Tibial nerve (tissue), 4 donors: ENCODE results near the gene FAM185A. TPM values are rescaled to one million over a fixed set of nuclear protein-coding genes. Genes with fewer than 3 reads are reported as not detected.

ENCODE experiments used
- DNase-seq, 2 donors: peaks; one replicate each; pipeline ENCODE4 v3.0.0-alpha.2; 2019; ENCODE audit warnings: low spot score in 2 of 2
- H3K27ac ChIP-seq, 4 donors: fragments of 200-600 bp; sonication (generic) in 3 of 4; one replicate each; pipeline ENCODE4 v1.5.1; 2017 to 2019; ENCODE audit warnings: mild to moderate bottlenecking in 1 of 4
- H3K27me3 ChIP-seq, 2 donors: fragments of 200-600 bp; sonication (generic) in 1 of 2; one replicate each; pipeline versions ENCODE4 v1.5.1 to v1.6.0; 2017 to 2019
- H3K36me3 ChIP-seq, 3 donors: fragments of 200-600 bp; sonication (generic); one replicate each; pipeline ENCODE4 v1.5.1; 2018 to 2019
- H3K4me1 ChIP-seq, 4 donors: fragments of 200-600 bp; sonication (generic) in 3 of 4; one replicate each; pipeline ENCODE4 v1.5.1; 2017 to 2019
- H3K4me3 ChIP-seq, 4 donors: fragments of 200-600 bp; sonication (generic) in 3 of 4; one replicate each; pipeline ENCODE4 v1.5.1; 2017 to 2019; ENCODE audit warnings: mild to moderate bottlenecking in 1 of 4, moderate library complexity in 1 of 4
- H3K9me3 ChIP-seq, 4 donors: fragments of 200-600 bp; sonication (generic) in 3 of 4; one replicate each; pipeline ENCODE4 v1.5.1; 2017 to 2019
- CTCF ChIP-seq, 5 experiments: fragments of 200-600 bp in 3 of 5; fragments of 450-650 bp in 2 of 5; sonication (generic) in 3 of 5; IDR thresholded peaks; one replicate each; pipeline ENCODE4 v1.5.1; 2016 to 2019; ENCODE audit warnings: antibody characterized with exemption in 5 of 5, mild to moderate bottlenecking in 3 of 5, moderate library complexity in 2 of 5
- EP300 ChIP-seq, 2 donors: sonication (generic); formaldehyde crosslinking; IDR thresholded peaks; one replicate each; pipeline ENCODE4 v1.6.1; 2017; ENCODE audit warnings: antibody characterized with exemption in 2 of 2, mild to moderate bottlenecking in 1 of 2
- POLR2A ChIP-seq, 2 donors: fragments of 450-650 bp; IDR thresholded peaks; one replicate each; pipeline ENCODE4 v1.6.1; 2017; ENCODE audit warnings: antibody characterized with exemption in 2 of 2, mild to moderate bottlenecking in 2 of 2, moderate library complexity in 2 of 2
- WGBS, 2 donors: methylation state at CpG; one replicate each; pipeline ENCODE4 v1.1.5; 2018; 5-methylcytosine and 5-hydroxymethylcytosine counted together
- total RNA-seq, 4 donors: library from RNA; depleted of rRNA; stranded (reverse); fragments of >200 nt; gene quantifications; one replicate each; pipeline ENCODE4 v1.1.0, GENCODE V29; 2016

Gene FAM185A
- total RNA-seq, 4 donors from 2014 or later, result 18.0 to 39.3 (median 36.4) TPM

- H3K9me3 ChIP-seq, result no peaks in the 10 kb centered on the region
- no peaks in the 10 kb centered on the region for H3K27me3 ChIP-seq
- whole genome bisulfite sequencing, 2 donors, result 40% methylated on average over 8 of the region's 8 CpGs
- H3K36me3 ChIP-seq, result peaks cover 0 to 34% (median 0%) of the 10 kb centered on the region in 3 donors
- H3K4me3 ChIP-seq, result no peak overlapping the region
- no peak for TF ChIP-seq POLR2A (IDR thresholded peaks at IDR 0.05)
- TF ChIP-seq CTCF (IDR thresholded peaks at IDR 0.05), result no peak
- TF ChIP-seq EP300 (IDR thresholded peaks at IDR 0.05), result no peak
- no peak for DNase-seq
- peaks cover 0 to 16% (median 0%) of the 10 kb centered on the region in 4 donors for H3K4me1 ChIP-seq
- H3K27ac ChIP-seq, result no peak overlapping the region
Measured at GRCh38 chr7:102811942-102812678, 63.3 kb downstream of the FAM185A start.

GRCh38 chr7:102813191-102814024 lies 64.6 kb downstream of the FAM185A start:
- no peak overlapping the region for H3K27ac ChIP-seq
- no peak overlapping the region for H3K4me3 ChIP-seq
- no peaks in the 10 kb centered on the region for H3K9me3 ChIP-seq
- peaks cover 0 to 16% (median 0%) of the 10 kb centered on the region in 4 donors for H3K4me1 ChIP-seq
- H3K27me3 ChIP-seq, result no peaks in the 10 kb centered on the region
- TF ChIP-seq POLR2A (IDR thresholded peaks at IDR 0.05) (no peak), CTCF (IDR thresholded peaks at IDR 0.05) (no peak), EP300 (IDR thresholded peaks at IDR 0.05) (no peak)
- 47 to 55% methylated on average over 2 of the region's 2 CpGs for WGBS, 2 donors
- no peak for DNase-seq
- peaks cover 0 to 25% (median 0%) of the 10 kb centered on the region in 3 donors for H3K36me3 ChIP-seq

- Histone ChIP-seq H3K36me3 (peaks cover 0 to 21% (median 0%) of the 10 kb centered on the region in 3 donors), H3K4me1 (peaks cover 0 to 16% (median 0%) of the 10 kb centered on the region in 4 donors), H3K9me3 (no peaks in the 10 kb centered on the region), H3K27me3 (no peaks in the 10 kb centered on the region), H3K4me3 (no peak overlapping the region), H3K27ac (no peak overlapping the region)
- 85 to 93% methylated on average over 4 of the region's 4 CpGs for WGBS, 2 donors
- no peak for TF ChIP-seq POLR2A (IDR thresholded peaks at IDR 0.05)
- TF ChIP-seq EP300 (IDR thresholded peaks at IDR 0.05), result no peak
- no peak for TF ChIP-seq CTCF (IDR thresholded peaks at IDR 0.05)
- DNase-seq, result no peak
Measured at GRCh38 chr7:102814025-102814471, 65.2 kb downstream of the FAM185A start.

GRCh38 chr7:102817616-102818573 lies 69.1 kb downstream of the FAM185A start:
- WGBS, 2 donors, result 74 to 80% methylated on average over 4 of the region's 4 CpGs
- Histone ChIP-seq H3K27me3 (no peaks in the 10 kb centered on the region), H3K4me3 (no peak overlapping the region), H3K27ac (no peak overlapping the region), H3K4me1 (no peaks in the 10 kb centered on the region), H3K9me3 (no peaks in the 10 kb centered on the region), H3K36me3 (peaks cover 0 to 39% (median 0%) of the 10 kb centered on the region in 3 donors)
- TF ChIP-seq POLR2A (IDR thresholded peaks at IDR 0.05) (no peak), CTCF (IDR thresholded peaks at IDR 0.05) (no peak), EP300 (IDR thresholded peaks at IDR 0.05) (no peak)
- no peak for DNase-seq
